GM08714 (cell line): Measurements from ENCODE around the gene SLC6A4.

Experiments used
- H3K4me3 ChIP-seq: fragments of 200-500 bp; sonication (Bioruptor generic); 2 replicates; pipeline ENCODE4 v1.5.1; 2014; ENCODE audit warnings: mild to moderate bottlenecking, low read length, inconsistent platforms
- ZNF274 ChIP-seq: IDR thresholded peaks from 2 replicates; pipeline ENCODE4 v1.6.1; 2012; ENCODE audit warnings: mild to moderate bottlenecking, low read depth, low read length

The SLC6A4 gene

DNA sequence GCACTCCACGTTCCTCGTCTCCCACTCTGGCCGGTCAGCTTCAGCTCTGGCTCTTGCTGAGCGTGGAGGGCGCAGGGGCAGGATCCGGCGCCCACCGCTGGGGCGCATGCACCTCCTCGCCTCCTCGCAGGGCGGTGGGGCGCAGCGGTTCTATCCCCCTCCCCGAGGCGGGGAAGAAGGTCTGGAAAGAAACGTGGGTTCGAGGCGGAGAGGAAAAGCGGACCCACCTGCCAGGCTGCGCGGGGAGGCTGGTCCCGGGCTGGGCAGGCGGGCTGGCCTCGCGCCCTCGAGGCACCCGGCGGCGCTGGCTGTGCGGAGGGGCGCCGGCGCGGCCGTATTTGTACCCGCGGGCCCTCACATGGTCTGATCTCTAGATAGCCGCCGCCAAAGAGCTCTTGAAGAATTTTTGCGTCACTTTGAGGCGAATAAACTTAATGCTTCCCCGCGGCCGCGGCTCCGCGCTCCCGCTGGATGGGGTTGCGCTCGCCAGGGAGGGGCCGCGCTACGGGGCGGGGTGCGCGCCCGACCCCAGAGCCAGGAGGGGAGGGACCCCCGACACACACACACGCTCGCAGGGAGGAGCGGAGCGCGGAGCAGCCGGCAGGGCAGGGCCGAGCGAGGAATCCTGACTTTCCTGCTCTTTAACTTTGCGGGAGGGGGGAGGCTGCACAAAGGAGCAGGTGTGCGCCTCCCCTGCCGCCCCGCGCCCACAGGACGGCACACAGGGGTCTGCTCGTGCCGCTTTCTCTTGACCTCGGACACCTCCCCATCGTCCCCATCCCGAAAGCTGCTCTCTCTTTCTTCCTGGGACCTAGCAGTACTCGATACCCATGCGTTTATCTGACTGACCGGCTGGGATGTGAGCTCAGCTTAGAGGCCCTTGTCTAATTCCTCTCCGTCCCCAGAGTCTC lies at the start of gene SLC6A4:
Gene SLC6A4 (minus strand): TSS at position 312 of the 911 bp plus-strand sequence. CDS start 13,739 bp downstream, outside the sequence.
- H3K4me3 ChIP-seq = peak within 1 kb of the TSS; percentile 45; the same call in 1 of the 2 replicates
- no peak for TF ChIP-seq ZNF274

DNA sequence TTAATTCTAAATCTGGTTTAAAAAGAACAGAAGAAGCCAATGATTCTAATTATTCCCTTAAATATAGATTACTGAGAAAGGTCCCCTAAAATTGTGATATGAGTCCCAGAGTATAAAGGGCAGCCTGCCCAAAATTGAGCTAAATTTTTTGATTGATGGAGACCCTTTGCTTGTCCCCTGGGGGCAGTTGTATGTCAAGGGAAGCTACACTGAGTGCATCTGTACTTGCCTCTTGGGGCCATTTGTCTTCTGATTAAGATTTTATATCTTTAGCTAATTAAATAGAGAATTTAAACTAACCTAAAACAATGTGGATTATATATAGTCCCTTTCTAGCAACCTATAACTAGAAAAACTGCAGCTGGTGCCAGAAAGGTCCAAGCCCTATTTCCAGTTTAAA lies 43.7 kb upstream of the SLC6A4 start:
- no peak for TF ChIP-seq ZNF274
- no peak overlapping the region for H3K4me3 ChIP-seq

DNA sequence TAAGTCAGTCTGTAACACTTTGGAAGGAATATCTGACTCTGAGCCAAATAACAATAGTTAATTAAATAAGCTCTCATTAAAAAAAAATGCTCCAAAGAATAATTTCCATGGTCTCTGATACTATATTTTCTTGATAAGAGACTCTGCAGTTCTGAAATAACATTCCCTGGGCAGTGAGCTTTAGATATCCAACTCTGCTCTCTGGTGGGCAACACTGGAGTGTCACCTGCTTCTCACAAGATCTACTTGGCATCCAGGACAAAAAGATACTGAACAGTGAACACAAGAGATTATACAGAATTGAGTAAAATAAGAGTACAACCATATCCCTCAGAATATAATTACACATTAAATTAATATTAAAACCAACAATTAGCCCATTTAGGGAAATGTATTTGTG lies 42.5 kb upstream of the SLC6A4 start:
- no peak for TF ChIP-seq ZNF274
- H3K4me3 ChIP-seq = no peak overlapping the region

DNA sequence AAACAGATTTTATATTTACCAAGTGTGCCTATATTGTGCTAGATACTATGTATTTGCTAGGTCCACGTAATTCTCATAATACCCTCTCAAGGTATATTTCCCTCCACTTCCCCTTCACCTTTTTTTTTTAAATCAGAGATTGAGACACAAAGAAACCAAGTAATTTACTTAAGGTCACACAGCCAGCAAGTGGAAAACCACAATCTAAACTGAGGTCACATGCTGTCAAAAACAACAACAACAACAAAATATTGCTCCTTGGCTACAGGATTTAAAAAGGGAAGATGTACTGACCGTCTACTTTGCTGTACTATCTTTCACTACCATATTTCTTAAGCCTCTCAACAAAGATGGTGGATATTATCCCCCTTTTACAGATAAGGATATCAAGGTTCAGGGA lies 40.4 kb upstream of the SLC6A4 start:
- H3K4me3 ChIP-seq = no peak overlapping the region
- TF ChIP-seq ZNF274 = no peak

DNA sequence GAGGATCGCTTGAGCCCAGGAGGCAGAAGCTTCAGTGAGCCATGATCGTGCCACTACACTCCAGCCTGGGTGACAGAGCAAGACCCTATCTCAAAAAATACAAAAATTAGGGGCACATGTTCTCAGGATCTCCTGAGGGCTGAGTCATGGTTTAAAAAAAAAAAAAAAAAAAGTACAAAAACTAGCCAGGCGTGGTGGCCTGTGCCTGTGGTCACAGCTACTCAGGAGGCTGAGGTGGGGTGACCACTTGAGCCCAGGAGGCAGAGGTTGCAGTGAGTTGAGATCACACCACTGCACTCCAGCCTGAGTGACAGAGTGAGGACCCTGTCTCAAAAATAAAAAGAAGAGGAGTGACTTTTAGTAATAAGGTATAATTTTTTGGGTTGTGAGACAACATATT lies 39.4 kb upstream of the SLC6A4 start:
- TF ChIP-seq ZNF274 = no peak

DNA sequence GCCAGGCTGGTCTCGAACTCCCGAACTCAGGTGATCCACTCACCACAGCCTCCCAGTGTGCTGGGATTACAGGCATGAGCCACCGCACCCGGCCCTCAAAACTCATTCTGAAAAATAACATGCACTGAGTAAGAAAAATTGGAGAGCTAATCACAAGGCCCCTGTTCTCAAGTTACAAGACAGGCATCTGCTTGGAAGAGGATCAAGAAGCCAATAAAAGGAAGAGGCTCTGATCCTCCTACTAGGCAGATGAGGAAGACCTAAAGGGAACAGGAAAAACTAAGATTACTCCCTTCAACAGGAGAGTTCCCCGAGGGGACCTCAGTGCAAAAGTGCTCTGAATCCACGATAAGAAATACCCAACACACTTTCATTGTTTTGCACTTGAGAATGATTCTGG lies 37.9 kb upstream of the SLC6A4 start:
- H3K4me3 ChIP-seq = no peak overlapping the region
- no peak for TF ChIP-seq ZNF274

More for the DNA sequence above, 39.4 kb upstream of the SLC6A4 start:
- no peak overlapping the region for H3K4me3 ChIP-seq

DNA sequence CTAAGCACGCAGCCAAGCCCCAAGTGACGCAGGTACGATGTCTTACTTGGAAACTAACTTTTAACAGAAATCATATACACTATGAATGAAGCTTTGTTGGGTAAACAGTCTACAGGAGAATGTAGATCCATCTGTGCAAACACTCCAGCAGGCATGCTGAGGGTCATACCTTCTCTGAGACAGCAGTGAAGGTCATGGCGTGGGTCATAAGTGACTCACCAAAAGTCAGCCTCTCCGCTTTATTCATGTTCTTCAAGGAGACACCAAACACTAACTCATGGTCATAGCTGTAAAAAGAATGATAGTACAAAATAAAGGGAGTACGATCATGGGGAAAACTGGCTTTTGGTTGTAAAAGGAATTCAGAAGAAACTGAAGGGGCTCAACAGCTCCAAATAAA lies 35.6 kb upstream of the SLC6A4 start:
- no peak overlapping the region for H3K4me3 ChIP-seq
- no peak for TF ChIP-seq ZNF274

DNA sequence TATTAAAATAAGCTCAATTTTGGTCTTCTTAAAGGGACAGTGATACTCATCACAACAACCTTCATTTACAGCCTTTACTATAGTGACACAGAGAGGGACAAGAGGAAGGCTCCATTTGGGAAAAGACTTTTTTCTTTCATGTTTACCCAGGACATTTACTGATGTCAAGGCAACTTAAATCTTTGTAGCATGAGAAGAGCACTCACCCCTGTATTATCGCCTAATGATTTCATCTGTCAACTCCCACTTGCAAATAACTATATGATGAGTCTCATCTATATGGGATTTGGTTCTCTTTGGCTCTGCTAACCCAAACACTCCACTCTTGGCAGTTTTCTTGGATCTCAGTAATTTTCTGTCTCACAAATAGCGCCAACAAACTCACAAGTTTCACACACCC lies 32.1 kb upstream of the SLC6A4 start:
- no peak overlapping the region for H3K4me3 ChIP-seq
- TF ChIP-seq ZNF274 = no peak

DNA sequence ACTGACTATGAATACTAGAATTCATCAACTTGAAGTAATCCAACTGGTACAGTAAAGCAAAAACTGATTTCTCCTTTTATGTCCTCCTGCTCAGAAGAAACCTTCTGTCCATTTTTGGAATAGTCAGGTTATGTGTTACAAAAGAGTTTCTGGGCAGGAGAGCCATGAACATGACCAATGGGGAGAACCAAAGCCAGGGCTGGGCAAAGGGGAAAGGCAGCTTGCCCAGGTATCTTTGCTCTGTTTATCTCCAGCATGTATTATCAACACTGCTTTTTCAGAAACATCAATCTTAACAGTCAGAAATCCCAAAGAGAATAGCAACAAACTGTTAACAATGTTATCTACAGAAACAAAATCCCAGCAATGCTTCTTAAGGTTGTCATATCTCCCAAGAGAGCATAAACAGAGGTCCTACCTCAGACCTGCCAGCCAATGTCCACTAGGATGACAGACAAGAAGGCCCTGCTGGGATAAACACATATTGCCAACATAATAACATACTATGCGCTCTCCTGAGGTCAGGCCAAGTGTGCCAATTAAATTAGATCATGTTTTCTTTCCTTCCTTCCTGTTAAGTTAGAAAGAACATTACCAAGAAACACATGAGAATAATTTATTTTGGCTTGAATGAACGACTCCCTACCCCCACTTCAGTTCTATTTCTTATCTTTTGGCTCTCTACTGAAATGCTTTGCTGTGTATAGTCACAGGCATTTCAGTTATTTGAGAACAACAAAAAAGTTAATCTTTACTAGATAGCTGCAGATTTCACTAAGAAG lies 28.2 kb upstream of the SLC6A4 start:
- no peak for TF ChIP-seq ZNF274
- no peak overlapping the region for H3K4me3 ChIP-seq

DNA sequence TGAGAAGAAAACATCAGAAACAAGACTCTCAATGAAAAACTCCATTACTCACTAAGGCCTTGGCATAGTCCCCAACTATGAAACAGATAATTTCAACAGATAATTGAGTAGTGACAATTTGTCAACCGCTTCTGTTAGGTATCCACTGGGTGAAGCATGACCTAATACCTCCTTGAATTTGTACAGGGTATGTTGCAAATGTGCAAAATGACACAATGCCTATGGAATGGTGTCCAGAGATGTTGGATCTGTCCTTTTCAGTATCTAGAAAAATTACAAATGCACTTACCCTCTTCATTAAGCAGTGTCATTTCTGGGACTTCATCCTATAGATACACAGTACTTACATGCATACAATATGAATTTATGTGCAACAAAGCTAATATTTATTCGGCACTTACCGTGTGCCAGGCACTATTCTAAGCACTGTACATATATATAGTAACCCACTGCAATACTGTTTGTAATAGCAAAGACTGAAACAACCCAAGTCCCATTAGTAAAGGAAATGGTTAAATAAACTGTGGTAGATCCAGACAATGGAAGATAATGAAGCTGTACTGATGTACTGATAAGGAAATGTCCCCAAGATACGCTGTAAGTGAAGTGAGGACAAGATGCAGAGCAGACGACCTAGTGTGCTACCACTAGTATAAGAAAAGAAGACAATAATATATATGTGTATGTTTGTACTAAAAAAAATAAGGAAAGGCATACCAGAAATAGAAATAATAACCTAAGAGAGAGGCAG lies 21.4 kb upstream of the SLC6A4 start:
- no peak for TF ChIP-seq ZNF274

DNA sequence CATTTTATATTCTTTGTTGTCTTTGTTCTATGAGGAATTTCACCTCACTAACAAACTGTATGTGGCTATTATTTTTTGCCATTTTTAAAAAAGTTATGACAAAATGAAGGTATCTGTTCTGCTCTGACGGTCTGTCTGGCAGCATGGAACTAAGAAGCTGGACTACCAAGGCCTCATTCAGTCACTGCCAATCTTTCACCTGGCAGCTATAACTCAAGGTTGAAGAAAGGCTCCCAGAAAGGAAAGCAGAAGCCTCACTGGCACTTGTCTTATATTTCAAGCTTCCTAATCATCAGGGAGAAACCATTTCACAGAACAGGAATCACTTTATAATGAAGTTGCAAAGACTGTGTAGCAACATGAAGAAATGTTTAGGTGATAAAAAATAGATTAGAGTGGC lies 18.7 kb upstream of the SLC6A4 start:
- TF ChIP-seq ZNF274 = no peak
- H3K4me3 ChIP-seq = no peak overlapping the region

More for the DNA sequence above, 21.4 kb upstream of the SLC6A4 start:
- H3K4me3 ChIP-seq = no peak overlapping the region

DNA sequence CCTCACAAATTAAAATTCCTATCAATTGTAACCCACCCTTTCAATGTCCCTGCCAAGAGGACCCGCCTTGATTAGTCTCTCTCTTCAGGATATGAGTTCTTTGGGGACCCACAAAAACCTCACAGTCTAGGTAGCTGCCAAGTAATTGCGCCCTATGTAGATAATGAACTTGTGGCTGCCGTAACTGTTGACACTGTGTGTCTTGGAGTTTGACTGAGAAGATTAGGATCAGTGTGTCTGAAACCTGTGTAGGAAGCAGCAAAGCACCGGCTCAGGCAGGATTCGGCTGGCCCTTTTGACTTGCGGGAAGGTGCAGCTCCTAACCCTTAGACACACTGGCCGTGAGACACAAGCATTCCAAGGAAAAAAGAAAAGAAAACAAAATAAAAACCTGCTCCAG lies 17.8 kb upstream of the SLC6A4 start:
- no peak overlapping the region for H3K4me3 ChIP-seq
- TF ChIP-seq ZNF274 = no peak

DNA sequence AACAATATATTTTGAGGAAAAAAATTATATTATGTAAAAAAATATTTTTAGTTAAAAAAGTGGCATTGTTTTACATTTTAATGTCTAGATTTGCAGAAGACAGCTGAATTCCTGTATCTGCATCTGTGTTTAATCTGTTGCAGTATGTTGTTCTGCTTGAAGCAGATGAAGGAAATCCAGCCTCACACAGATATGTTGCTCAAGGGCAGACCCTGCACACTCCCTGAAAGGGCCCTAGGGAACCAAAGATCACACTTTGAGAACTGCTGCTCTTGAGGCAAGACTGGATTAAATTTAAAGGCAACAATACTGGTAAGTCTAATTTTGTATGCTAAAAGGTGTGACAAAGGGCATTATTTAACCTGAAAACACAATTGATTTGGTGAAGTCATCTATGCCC lies 16.4 kb upstream of the SLC6A4 start:
- no peak overlapping the region for H3K4me3 ChIP-seq
- no peak for TF ChIP-seq ZNF274

DNA sequence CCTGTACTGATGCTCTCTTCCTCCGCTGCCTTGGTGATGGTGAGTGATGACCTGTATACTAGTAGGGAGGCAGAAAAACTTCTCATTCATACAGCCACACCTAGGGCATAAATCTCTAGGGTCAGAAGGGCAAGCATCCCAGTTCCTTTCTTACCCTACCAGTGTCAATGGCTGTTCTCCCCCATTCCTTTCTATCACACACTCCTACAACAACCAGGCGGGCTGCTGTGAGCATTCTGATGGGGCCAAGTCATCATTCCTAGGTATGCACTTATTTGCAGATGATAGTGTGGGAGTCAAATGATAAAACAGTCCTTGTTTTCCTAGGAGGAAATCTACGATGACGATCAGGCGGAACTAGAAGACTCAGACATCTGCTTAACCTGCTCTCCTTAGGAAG lies 14.0 kb upstream of the SLC6A4 start:
- no peak for TF ChIP-seq ZNF274
- H3K4me3 ChIP-seq = no peak overlapping the region

DNA sequence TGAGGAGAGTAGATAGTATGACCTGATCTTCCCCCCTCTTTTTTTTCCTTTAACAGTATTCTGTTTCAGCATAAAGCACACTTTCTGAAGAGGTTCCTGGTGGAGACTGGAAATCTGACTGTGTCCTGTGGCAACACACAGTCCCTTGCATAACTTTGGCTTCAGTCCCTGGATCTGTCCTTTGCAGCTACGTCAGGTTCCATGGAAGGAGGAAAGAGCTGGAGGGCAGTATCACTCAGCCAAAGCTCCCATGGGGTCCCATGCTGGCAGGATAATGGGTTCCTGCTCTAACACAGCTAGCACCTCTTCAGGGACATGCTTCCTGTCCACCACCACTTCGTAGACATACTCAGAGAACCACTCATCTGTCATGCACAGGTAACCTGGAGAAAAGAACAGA lies 13.3 kb upstream of the SLC6A4 start:
- no peak for TF ChIP-seq ZNF274
- no peak overlapping the region for H3K4me3 ChIP-seq
